Peyer's patch (tissue), 4 donors: Measurements from ENCODE around the gene PEMT. TPM values are rescaled to one million over a fixed set of nuclear protein-coding genes. Genes with fewer than 3 reads are reported as not detected.

Source experiments
- DNase-seq, 3 donors: peaks; one replicate each; pipeline ENCODE4 v3.0.0-alpha.2; 2017 to 2019
- H3K27ac ChIP-seq, 4 donors: fragments of 200-600 bp; sonication (generic); one replicate each; pipeline ENCODE4 v1.5.1; 2016 to 2019
- H3K27me3 ChIP-seq, 2 donors: fragments of 200-600 bp; sonication (generic); one replicate each; pipeline ENCODE4 v1.5.1; 2019
- H3K36me3 ChIP-seq, 3 donors: fragments of 200-600 bp; sonication (generic); one replicate each; pipeline ENCODE4 v1.5.1; 2016 to 2019
- H3K4me1 ChIP-seq, 4 donors: fragments of 200-600 bp; sonication (generic); one replicate each; pipeline ENCODE4 v1.5.1; 2016 to 2019
- H3K4me3 ChIP-seq, 4 donors: fragments of 200-600 bp; sonication (generic); 1 replicate in 3 of 4; 2 replicates in 1 of 4; pipeline ENCODE4 v1.5.1; 2016 to 2019; ENCODE audit warnings: mild to moderate bottlenecking in 1 of 4
- H3K9me3 ChIP-seq, 4 donors: fragments of 200-600 bp; sonication (generic); one replicate each; pipeline ENCODE4 v1.5.1; 2016 to 2019; ENCODE audit warnings: mild to moderate bottlenecking in 1 of 4
- CTCF ChIP-seq, 6 experiments: fragments of 450-650 bp in 4 of 6; fragments of 200-600 bp in 2 of 6; sonication (generic) in 1 of 6; IDR thresholded peaks; one replicate each; pipeline ENCODE4 v1.5.1; 2017 to 2019; ENCODE audit warnings: antibody characterized with exemption in 6 of 6, mild to moderate bottlenecking in 3 of 6, moderate library complexity in 1 of 6
- POLR2A ChIP-seq, 2 donors: fragments of 450-650 bp; IDR thresholded peaks; one replicate each; pipeline ENCODE4 v1.5.1; 2017; ENCODE audit warnings: antibody characterized with exemption in 2 of 2, mild to moderate bottlenecking in 2 of 2, moderate library complexity in 2 of 2
- total RNA-seq, 4 donors: library from RNA; depleted of rRNA; stranded (reverse); fragments of >200 nt; gene quantifications; one replicate each; pipeline ENCODE4 v1.1.0, GENCODE V29; 2016

Gene PEMT
- total RNA-seq, 4 donors from 2014 or later: 9.9 to 25.0 (median 17.8) TPM

- no peak overlapping the region for H3K4me3 ChIP-seq
- DNase-seq: no peak
- H3K4me1 ChIP-seq: no peaks in the 10 kb centered on the region
- H3K27me3 ChIP-seq: no peaks in the 10 kb centered on the region
- H3K36me3 ChIP-seq: no peaks in the 10 kb centered on the region
- H3K27ac ChIP-seq: no peak overlapping the region
- TF ChIP-seq CTCF (IDR thresholded peaks at IDR 0.05) (no peak), POLR2A (IDR thresholded peaks at IDR 0.05) (no peak)
- H3K9me3 ChIP-seq: no peaks in the 10 kb centered on the region
Observed at GRCh38 chr17:17558431-17558830, 33.1 kb downstream of the PEMT start.

GRCh38 chr17:17557796-17558195 is 33.7 kb downstream of the PEMT start:
- H3K27me3 ChIP-seq: no peaks in the 10 kb centered on the region
- H3K9me3 ChIP-seq: no peaks in the 10 kb centered on the region
- DNase-seq: no peak
- H3K27ac ChIP-seq: no peak overlapping the region
- TF ChIP-seq POLR2A (IDR thresholded peaks at IDR 0.05) (no peak), CTCF (IDR thresholded peaks at IDR 0.05) (no peak)
- H3K4me3 ChIP-seq: no peak overlapping the region
- H3K36me3 ChIP-seq: no peaks in the 10 kb centered on the region
- no peaks in the 10 kb centered on the region for H3K4me1 ChIP-seq

DNA sequence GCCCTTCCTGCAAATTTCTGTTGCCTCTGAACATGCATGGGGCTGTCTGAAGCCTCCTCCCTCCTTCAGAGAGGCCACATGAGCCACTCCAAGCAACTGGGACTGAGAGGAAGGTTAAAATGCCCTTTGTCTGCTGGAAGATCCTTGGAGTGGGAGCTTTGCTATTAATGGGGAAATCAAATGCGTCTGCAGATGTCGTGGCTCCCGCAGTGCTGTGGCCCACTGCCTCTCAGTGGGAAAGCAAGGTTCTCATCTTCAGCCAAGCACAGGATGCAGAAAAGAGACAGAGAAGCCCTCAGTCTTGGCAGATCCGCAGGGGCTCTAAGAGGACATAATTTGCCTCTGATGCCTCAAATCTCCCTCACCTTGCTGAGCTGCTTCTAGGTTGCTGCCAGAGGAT is 34.8 kb downstream of the PEMT start:
- no peak overlapping the region for H3K27ac ChIP-seq
- DNase-seq: no peak
- TF ChIP-seq CTCF (IDR thresholded peaks at IDR 0.05) (no peak), POLR2A (IDR thresholded peaks at IDR 0.05) (no peak)
- no peaks in the 10 kb centered on the region for H3K36me3 ChIP-seq
- H3K9me3 ChIP-seq: no peaks in the 10 kb centered on the region
- H3K27me3 ChIP-seq: no peaks in the 10 kb centered on the region
- H3K4me3 ChIP-seq: no peak overlapping the region
- no peaks in the 10 kb centered on the region for H3K4me1 ChIP-seq

GRCh38 chr17:17555906-17556305 is 35.6 kb downstream of the PEMT start:
- Histone ChIP-seq H3K27ac (no peak overlapping the region), H3K36me3 (no peaks in the 10 kb centered on the region), H3K27me3 (no peaks in the 10 kb centered on the region), H3K4me3 (no peak overlapping the region), H3K4me1 (no peaks in the 10 kb centered on the region), H3K9me3 (no peaks in the 10 kb centered on the region)
- no peak for TF ChIP-seq POLR2A (IDR thresholded peaks at IDR 0.05)
- no peak for TF ChIP-seq CTCF (IDR thresholded peaks at IDR 0.05)
- no peak for DNase-seq

DNA sequence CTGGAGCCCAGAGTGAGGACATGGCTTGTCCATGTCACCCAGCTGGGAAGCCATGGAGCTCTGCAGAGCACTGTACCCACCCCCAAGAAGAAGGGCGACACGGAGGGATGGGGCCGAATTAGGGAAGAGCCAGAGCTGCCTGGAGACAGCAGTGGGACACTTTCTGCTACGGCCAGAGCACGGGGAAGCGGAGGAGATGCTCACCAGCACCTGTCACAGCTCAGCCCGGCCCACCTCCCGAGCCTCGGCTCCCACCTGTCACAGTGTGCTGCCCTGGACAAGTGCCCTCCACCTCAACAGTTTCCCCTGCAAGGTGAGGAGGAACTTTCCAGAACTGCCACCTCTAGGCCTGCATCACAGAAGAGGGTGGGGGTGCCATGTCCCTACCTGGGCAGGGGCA is 36.4 kb downstream of the PEMT start:
- Histone ChIP-seq H3K4me3 (no peak overlapping the region), H3K27ac (no peak overlapping the region), H3K9me3 (no peaks in the 10 kb centered on the region), H3K4me1 (peaks cover 0 to 3% (median 0%) of the 10 kb centered on the region in 4 donors), H3K36me3 (no peaks in the 10 kb centered on the region), H3K27me3 (no peaks in the 10 kb centered on the region)
- no peak for DNase-seq
- TF ChIP-seq POLR2A (IDR thresholded peaks at IDR 0.05) (no peak), CTCF (IDR thresholded peaks at IDR 0.05) (no peak)

- no peak for DNase-seq
- H3K4me1 ChIP-seq: peaks cover 0 to 3% (median 0%) of the 10 kb centered on the region in 4 donors
- no peaks in the 10 kb centered on the region for H3K9me3 ChIP-seq
- H3K27ac ChIP-seq: no peak overlapping the region
- no peaks in the 10 kb centered on the region for H3K36me3 ChIP-seq
- no peak for TF ChIP-seq POLR2A (IDR thresholded peaks at IDR 0.05)
- TF ChIP-seq CTCF (IDR thresholded peaks at IDR 0.05): no peak
- no peak overlapping the region for H3K4me3 ChIP-seq
- no peaks in the 10 kb centered on the region for H3K27me3 ChIP-seq
Observed at GRCh38 chr17:17554266-17554665, 37.2 kb downstream of the PEMT start.
